ENCODE data around the gene AP1S2. TPM values are rescaled to one million over a fixed set of nuclear protein-coding genes. Genes with fewer than 3 reads are reported as not detected.

Gene AP1S2
- total RNA-seq, 1 donor = 18.9 TPM

DNA sequence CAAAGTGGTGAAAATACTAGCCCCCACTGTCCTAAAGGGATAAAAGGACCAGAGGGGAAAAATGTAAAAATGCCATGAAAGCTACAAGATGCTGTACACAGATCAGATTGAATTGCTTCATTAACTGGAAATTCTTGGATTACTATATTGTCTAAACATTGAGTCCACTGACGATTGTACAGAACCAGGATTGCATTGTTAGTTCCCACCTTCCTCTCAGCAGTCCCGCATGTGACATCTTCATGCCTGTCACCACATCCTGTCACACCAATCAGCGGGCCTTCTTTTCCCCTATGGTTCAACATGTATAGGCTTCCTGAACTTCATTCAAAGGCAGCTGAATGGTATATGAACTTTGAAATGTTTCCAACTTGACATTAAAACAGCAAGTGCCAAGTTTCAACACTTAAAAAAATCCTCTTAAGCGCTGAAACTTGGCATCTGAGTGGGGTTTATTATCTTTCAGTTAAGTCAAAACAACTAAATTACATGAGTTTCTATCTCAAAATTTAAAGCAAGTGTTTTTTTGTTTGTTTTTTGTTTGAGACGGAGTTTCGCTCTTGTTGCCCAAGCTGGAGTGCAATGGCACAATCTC lies 39.7 kb downstream of the AP1S2 start:
- DNase-seq (ENCODE audit: low read depth in 2 of 3, low spot score in 2 of 3) = no peak

DNA sequence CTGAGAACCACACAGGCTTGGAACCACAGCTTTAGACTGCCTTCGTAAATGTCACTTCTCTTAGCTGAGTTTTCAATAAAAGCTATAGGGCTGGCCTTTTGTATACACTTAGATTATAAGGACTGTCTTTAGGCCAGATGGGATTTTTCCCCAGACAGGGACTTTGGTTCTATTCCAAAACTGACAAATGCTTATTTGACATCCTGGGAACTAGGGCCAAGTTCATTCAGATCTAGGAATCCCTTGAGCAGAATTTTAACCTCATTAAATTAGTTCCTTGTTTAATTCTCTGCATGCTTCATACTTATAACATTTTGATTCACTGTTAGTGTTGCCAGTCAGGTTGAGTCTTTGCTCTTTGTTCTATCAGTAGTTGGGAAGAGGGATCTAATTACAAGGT lies 41.2 kb downstream of the AP1S2 start:
- no peak for DNase-seq (ENCODE audit: low read depth in 2 of 3, low spot score in 2 of 3)

DNA sequence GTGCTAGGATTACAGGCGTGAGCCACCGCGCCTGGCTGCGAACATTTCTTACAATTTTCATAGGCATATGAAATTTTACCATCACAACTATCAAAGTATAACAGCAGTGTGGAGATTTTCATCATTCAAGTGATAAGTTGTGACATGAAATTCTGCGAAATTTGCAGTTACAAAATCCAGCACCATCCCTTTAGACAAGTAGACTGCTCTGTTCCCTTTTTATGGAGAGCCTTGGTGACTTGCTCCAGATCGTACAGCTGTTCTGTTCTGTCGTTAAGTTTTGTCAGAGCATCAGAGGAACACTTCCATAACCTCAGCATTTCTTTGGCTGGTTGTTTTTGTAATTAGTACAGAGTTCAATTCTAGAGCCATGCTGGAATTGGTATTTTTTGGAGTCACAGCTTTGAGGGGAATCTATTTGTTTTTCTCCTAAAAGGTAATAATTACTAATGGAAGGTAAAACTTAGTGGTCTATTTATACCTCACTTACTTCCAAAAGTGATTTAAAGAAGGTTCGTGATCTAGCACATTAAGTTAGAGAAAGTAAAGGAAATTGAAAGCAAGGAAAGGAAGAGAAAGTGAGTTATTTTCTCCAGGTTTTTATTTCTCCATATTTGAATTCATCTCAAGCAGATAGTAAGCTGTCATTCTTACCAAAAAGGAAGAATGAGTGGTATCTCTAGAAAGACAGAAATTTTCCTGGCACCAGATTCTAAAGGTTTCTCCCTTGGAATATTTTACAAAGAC lies 42.2 kb downstream of the AP1S2 start:
- no peak for DNase-seq (ENCODE audit: low read depth in 2 of 3, low spot score in 2 of 3)

GRCh38 chrX:15808254-15808653 lies 46.4 kb downstream of the AP1S2 start:
- no peak for DNase-seq (ENCODE audit: low read depth in 2 of 3, low spot score in 2 of 3)

DNA sequence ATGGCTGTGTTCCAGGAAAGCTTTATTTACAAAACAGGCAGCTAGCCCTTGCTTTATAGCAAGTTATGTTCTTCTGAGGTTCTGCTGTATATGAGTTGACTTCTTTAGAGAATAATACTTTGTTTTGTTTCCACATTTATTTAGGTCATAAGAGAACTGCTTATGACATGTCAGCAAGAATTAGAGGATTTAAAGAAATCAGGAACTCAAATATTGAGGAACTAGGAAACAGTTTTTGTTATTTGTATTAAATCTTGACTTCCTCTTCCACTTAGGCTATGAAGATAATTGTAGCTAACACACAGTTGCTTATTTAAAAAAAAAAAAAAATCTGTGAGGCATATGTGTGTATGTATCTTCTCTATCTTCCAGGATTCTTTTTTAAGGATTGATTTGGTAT lies 50.0 kb downstream of the AP1S2 start:
- peak in 1 of 3 donors; percentile 3 for DNase-seq (ENCODE audit: low read depth in 2 of 3, low spot score in 2 of 3)

GRCh38 chrX:15797707-15798106 lies 56.9 kb downstream of the AP1S2 start:
- no peak for DNase-seq (ENCODE audit: low read depth in 2 of 3, low spot score in 2 of 3)

GRCh38 chrX:15790769-15791290 lies 63.8 kb downstream of the AP1S2 start:
- peak; percentile 6 to 21 (median 13) for DNase-seq (ENCODE audit: low read depth in 2 of 3, low spot score in 2 of 3)

- peak; percentile 79 to 85 (median 82) for DNase-seq (ENCODE audit: low read depth in 2 of 3, low spot score in 2 of 3)
These were observed 64.4 kb downstream of the AP1S2 start, which contains the start of gene ZRSR2 for GRCh38 chrX:15789979-15790768. ZRSR2 (plus strand) TSS chrX:15790484; CDS start chrX:15790496, 12 bp downstream.

DNA sequence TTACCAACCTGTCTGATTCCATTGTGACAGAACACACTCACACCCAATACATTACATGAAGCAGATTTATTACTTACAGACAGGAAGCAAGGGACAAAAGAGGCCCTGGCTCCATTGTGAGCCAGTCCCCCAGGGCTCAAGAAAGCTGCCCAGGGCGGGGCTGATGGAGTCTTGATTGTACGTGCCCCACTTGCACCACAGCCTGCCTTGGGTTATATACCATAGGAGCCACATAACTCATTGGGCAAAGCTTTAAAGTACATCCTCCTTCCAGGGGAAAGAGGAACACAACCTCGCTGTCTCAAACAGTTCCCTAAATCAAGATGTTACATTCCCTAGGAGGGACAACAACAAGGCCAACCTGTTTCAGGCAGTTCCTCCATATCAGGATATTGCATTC lies 67.7 kb downstream of the AP1S2 start:
- no peak for DNase-seq (ENCODE audit: low read depth in 2 of 3, low spot score in 2 of 3)

DNA sequence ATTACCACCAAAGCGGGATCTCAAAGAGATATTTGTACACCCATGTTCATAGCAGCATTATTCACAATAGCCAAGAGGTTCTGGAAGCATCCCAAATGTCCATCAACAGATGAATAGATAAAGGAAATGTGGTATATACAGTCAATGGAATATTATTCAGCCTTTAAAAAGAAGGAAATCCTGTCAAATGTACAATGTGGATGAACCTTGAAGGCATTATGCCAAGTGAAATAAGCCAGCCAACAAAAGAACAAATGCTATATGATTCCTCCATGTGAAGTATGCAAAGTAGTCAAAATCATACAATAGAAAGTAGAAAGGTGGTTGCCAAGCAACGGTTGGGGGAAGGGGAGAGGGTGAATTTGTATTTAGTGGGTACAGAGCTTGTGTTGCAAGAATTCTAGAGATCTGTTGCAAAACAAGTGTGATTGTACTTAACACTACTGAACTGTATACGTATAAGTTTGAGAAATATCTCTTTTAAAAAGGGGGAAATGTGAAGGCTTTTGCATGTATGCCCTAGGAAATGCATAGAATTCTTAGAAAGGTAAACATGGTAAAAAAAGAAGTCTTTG lies 69.3 kb downstream of the AP1S2 start:
- DNase-seq (ENCODE audit: low read depth in 2 of 3, low spot score in 2 of 3) = no peak

- peak in 1 of 3 donors; percentile 3 for DNase-seq (ENCODE audit: low read depth in 2 of 3, low spot score in 2 of 3)
These were observed 72.5 kb downstream of the AP1S2 start for GRCh38 chrX:15781961-15782699.

Other genes starting within 250 kb of the AP1S2 start
- 0.27 TPM for gene CLTRN, start 190.0 kb downstream of the AP1S2 start, total RNA-seq
- gene CA5B, start 116.5 kb downstream of the AP1S2 start, total RNA-seq = 41.5 TPM
- 2.7 TPM for gene ZRSR2, start 64.3 kb downstream of the AP1S2 start, total RNA-seq